HL-60 (cell line): ENCODE data around the gene NELFA.

ENCODE experiments used
- DNase-seq, 2 experiments: peaks; one replicate each; pipeline ENCODE4 v3.0.0-alpha.2; 2010 to 2020; ENCODE audit warnings: low read depth in 1 of 2, low spot score in 1 of 2
- H3K27ac ChIP-seq: fragments of 250-450 bp; sonication (Bioruptor Pico); replicated peaks from 2 replicates; pipeline ENCODE4 v1.5.1; 2020; ENCODE audit warnings: mild to moderate bottlenecking, moderate library complexity
- H3K27me3 ChIP-seq: fragments of 250-450 bp; sonication (Bioruptor Pico); 2 replicates; pipeline ENCODE4 v1.5.1; 2021; ENCODE audit warnings: mild to moderate bottlenecking, moderate library complexity; ENCODE audit not compliant: insufficient read depth, poor library complexity, severe bottlenecking
- H3K4me3 ChIP-seq: replicated peaks from 2 replicates; pipeline ENCODE4 v1.5.1; 2011; ENCODE audit warnings: mild to moderate bottlenecking, control low read depth, low read length; ENCODE audit not compliant: insufficient read depth
- GABPA ChIP-seq: IDR thresholded peaks from 2 replicates; pipeline ENCODE4 v1.6.1; 2012; ENCODE audit warnings: low read depth
- POLR2AphosphoS5 ChIP-seq: IDR thresholded peaks from 2 replicates; pipeline ENCODE4 v1.6.1; 2012; ENCODE audit warnings: low read depth
- SPI1 ChIP-seq: IDR thresholded peaks from 2 replicates; pipeline ENCODE4 v1.6.1; 2012; ENCODE audit warnings: low read depth, mild to moderate bottlenecking, borderline replicate concordance
- TF ChIP-seq, protein P1 (sequence below): IDR thresholded peaks from one replicate; pipeline ENCODE4 v1.5.1; 2011; ENCODE audit warnings: low read length, control low read depth, inconsistent platforms; ENCODE audit not compliant: insufficient read depth
- TF ChIP-seq, protein P2 (sequence below): IDR thresholded peaks from 2 replicates; pipeline ENCODE4 v1.6.1; 2012; ENCODE audit warnings: low read depth; ENCODE audit not compliant: insufficient replicate concordance

Gene NELFA

DNA sequence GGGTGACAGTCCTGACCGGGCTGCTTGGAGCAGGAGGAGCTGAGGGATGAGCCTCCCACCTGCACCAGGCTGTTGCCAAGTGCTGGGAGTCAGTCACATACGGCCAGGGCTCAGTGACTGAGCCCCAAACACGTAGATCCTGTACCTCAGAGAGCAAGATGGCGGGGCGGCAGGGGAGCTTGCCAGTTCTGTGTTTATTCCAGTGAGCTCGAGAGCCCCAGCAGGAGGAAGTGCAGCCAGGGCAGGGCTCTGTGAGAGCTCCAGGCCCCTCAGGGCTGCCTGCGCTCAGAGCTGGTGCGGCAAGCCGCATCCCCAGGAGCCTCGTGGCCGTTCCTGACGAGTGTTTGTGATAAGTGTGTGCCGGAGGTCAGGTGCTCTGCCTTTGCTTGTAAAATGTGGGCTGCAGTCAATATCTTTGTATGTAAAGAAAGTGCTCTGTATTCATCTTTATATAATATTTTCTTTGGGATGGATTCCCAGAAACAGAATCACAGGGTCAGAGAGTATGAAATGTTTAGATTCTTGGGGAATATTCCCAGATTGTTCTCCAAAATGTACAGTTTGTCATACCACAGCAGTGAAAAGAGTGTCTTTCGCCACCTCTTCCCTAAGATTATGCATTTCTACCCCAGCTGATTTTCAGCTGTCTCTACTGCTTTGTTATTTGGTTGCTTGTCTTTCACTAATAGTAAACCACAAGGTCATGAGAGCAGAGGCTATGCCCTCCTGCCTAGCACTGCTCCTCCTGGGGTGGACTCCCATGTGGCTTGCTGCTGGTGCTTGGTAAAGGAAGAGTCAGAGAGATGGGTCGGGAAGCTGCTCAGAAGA is 50.3 kb downstream of the NELFA start:
- TF ChIP-seq POLR2AphosphoS5: no peak
- no peak for TF ChIP-seq SPI1
- TF ChIP-seq, protein P1, sequence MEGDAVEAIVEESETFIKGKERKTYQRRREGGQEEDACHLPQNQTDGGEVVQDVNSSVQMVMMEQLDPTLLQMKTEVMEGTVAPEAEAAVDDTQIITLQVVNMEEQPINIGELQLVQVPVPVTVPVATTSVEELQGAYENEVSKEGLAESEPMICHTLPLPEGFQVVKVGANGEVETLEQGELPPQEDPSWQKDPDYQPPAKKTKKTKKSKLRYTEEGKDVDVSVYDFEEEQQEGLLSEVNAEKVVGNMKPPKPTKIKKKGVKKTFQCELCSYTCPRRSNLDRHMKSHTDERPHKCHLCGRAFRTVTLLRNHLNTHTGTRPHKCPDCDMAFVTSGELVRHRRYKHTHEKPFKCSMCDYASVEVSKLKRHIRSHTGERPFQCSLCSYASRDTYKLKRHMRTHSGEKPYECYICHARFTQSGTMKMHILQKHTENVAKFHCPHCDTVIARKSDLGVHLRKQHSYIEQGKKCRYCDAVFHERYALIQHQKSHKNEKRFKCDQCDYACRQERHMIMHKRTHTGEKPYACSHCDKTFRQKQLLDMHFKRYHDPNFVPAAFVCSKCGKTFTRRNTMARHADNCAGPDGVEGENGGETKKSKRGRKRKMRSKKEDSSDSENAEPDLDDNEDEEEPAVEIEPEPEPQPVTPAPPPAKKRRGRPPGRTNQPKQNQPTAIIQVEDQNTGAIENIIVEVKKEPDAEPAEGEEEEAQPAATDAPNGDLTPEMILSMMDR: no peak
- no peak for TF ChIP-seq GABPA
- TF ChIP-seq, protein P2, sequence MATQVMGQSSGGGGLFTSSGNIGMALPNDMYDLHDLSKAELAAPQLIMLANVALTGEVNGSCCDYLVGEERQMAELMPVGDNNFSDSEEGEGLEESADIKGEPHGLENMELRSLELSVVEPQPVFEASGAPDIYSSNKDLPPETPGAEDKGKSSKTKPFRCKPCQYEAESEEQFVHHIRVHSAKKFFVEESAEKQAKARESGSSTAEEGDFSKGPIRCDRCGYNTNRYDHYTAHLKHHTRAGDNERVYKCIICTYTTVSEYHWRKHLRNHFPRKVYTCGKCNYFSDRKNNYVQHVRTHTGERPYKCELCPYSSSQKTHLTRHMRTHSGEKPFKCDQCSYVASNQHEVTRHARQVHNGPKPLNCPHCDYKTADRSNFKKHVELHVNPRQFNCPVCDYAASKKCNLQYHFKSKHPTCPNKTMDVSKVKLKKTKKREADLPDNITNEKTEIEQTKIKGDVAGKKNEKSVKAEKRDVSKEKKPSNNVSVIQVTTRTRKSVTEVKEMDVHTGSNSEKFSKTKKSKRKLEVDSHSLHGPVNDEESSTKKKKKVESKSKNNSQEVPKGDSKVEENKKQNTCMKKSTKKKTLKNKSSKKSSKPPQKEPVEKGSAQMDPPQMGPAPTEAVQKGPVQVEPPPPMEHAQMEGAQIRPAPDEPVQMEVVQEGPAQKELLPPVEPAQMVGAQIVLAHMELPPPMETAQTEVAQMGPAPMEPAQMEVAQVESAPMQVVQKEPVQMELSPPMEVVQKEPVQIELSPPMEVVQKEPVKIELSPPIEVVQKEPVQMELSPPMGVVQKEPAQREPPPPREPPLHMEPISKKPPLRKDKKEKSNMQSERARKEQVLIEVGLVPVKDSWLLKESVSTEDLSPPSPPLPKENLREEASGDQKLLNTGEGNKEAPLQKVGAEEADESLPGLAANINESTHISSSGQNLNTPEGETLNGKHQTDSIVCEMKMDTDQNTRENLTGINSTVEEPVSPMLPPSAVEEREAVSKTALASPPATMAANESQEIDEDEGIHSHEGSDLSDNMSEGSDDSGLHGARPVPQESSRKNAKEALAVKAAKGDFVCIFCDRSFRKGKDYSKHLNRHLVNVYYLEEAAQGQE: no peak
- no peak overlapping the region for H3K27ac ChIP-seq

DNA sequence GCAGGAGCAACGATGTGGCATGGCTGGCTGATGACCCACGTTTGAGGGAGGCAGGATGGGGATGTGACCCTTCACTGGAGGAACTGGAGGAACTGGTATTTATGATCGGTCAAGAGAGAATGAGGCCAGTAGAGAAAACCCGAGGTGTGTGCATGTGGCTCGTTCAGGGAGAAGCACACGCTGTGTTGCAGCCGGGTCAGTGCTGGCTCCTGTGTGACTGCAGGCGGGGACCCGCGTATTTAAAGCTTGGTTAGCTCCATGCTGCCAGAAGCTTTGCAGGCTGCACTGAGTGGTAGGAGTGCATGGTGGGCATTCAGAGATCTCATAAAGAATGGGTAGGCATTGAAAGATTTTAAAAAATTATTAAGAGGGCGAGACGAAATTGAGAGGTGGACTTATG is 52.1 kb downstream of the NELFA start:
- H3K27ac ChIP-seq: no peak overlapping the region
- H3K27me3 ChIP-seq: no peaks in the 10 kb centered on the region
- TF ChIP-seq SPI1: no peak
- no peak for TF ChIP-seq GABPA
- TF ChIP-seq, protein P2: no peak
- TF ChIP-seq POLR2AphosphoS5: no peak
- TF ChIP-seq, protein P1: no peak
- no peak overlapping the region for H3K4me3 ChIP-seq
- no peak for DNase-seq

More for the DNA sequence above, 50.3 kb downstream of the NELFA start:
- Histone ChIP-seq H3K4me3 (no peak overlapping the region), H3K27me3 (no peaks in the 10 kb centered on the region)
- no peak for DNase-seq

DNA sequence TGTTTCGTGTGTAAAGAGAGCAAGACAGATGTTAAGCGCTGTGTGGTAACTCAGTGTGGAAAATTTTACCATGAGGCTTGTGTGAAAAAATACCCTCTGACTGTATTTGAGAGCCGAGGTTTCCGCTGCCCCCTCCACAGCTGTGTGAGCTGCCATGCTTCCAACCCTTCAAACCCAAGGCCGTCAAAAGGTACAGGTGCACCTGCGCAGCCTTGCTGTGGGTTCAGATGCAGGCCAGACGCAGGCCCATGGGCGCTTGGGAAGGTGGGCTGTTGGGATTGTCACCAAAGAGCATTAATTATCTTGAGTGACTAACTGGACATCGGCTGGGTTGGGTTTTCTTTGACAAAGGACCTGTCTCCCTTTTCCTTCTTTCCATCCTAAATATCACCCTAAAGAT is 55.4 kb downstream of the NELFA start:
- Histone ChIP-seq H3K4me3 (no peak overlapping the region), H3K27ac (no peak overlapping the region), H3K27me3 (no peaks in the 10 kb centered on the region)
- DNase-seq: no peak
- TF ChIP-seq, protein P2: no peak
- TF ChIP-seq, protein P1: no peak
- no peak for TF ChIP-seq POLR2AphosphoS5
- TF ChIP-seq SPI1: no peak
- no peak for TF ChIP-seq GABPA
